ENCODE results near the gene STIMATE.

DNA sequence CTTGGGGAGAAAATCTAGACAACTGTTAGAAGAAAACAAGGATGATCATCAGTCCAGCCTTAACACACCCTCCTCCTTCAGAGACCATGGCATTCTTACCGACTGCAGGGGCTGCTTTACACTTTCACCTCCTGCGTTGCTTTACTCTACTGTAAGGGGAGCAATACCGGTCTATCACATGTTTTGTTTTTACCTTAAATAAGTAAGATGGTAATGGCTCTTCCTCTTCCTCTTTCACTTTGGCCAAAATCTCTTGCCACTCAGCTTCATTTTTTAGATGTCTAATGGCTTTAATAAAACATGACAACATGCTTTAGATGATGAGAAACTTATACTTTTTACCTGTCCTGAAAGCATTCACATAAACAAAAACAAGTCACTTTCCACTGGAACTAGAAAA is 33.4 kb upstream of the STIMATE start:
- TF ChIP-seq, protein P1, sequence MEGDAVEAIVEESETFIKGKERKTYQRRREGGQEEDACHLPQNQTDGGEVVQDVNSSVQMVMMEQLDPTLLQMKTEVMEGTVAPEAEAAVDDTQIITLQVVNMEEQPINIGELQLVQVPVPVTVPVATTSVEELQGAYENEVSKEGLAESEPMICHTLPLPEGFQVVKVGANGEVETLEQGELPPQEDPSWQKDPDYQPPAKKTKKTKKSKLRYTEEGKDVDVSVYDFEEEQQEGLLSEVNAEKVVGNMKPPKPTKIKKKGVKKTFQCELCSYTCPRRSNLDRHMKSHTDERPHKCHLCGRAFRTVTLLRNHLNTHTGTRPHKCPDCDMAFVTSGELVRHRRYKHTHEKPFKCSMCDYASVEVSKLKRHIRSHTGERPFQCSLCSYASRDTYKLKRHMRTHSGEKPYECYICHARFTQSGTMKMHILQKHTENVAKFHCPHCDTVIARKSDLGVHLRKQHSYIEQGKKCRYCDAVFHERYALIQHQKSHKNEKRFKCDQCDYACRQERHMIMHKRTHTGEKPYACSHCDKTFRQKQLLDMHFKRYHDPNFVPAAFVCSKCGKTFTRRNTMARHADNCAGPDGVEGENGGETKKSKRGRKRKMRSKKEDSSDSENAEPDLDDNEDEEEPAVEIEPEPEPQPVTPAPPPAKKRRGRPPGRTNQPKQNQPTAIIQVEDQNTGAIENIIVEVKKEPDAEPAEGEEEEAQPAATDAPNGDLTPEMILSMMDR (IDR thresholded peaks at IDR 0.05; ENCODE audit: low read length) = no peak
- TF ChIP-seq EZH2 (optimal IDR thresholded peaks at IDR 0.05; ENCODE audit: low read depth, low read length) (no peak), EZH2phosphoT487 (IDR thresholded peaks at IDR 0.05; ENCODE audit: low read length) (no peak)
